Heart left ventricle (tissue), 16 donors: ENCODE measurements around the gene MAPK8. TPM values are rescaled to one million over a fixed set of nuclear protein-coding genes. Genes with fewer than 3 reads are reported as not detected.

Experiments used
- ATAC-seq, 4 donors: fragments of 200-7000 bp; cut with Tn5 transposase; one replicate each; pipeline ENCODE4 v1.9.1; 2020 to 2022; ENCODE audit warnings: moderate library complexity in 4 of 4, mild to moderate bottlenecking in 3 of 4, moderate number of reproducible peaks in 1 of 4
- DNase-seq, 5 donors: peaks; one replicate each; pipeline ENCODE4 v3.0.0-alpha.2; 2020
- H3K27ac ChIP-seq, 12 donors: fragments of 200-600 bp; sonication (generic) in 4 of 12; one replicate each; pipeline versions ENCODE4 v1.5.0 to v1.8.0; 2016 to 2022; ENCODE audit warnings: mild to moderate bottlenecking in 2 of 12
- H3K27me3 ChIP-seq, 9 donors: fragments of 200-600 bp; sonication (generic) in 2 of 9; one replicate each; pipeline versions ENCODE4 v1.5.1 to v1.8.0; 2016 to 2022; ENCODE audit warnings: mild to moderate bottlenecking in 3 of 9
- H3K36me3 ChIP-seq, 9 donors: fragments of 200-600 bp; sonication (generic) in 2 of 9; one replicate each; pipeline versions ENCODE4 v1.5.0 to v1.8.0; 2018 to 2022; ENCODE audit warnings: mild to moderate bottlenecking in 2 of 9
- H3K4me1 ChIP-seq, 12 donors: fragments of 200-600 bp; sonication (generic) in 4 of 12; one replicate each; pipeline versions ENCODE4 v1.5.0 to v1.8.0; 2016 to 2022; ENCODE audit warnings: mild to moderate bottlenecking in 3 of 12
- H3K4me3 ChIP-seq, 12 donors: fragments of 200-600 bp; sonication (generic) in 4 of 12; one replicate each; pipeline versions ENCODE4 v1.5.0 to v1.8.0; 2017 to 2022; ENCODE audit warnings: mild to moderate bottlenecking in 9 of 12, moderate library complexity in 4 of 12
- H3K9me3 ChIP-seq, 12 donors: fragments of 200-600 bp; sonication (generic) in 4 of 12; one replicate each; pipeline versions ENCODE4 v1.5.0 to v1.8.0; 2016 to 2022; ENCODE audit warnings: mild to moderate bottlenecking in 1 of 12
- CTCF ChIP-seq, 12 donors: fragments of 200-600 bp; sonication (generic) in 4 of 12; IDR thresholded peaks; one replicate each; pipeline versions ENCODE4 v1.5.0 to v1.8.0; 2018 to 2022; ENCODE audit warnings: antibody characterized with exemption in 12 of 12, mild to moderate bottlenecking in 5 of 12
- POLR2A ChIP-seq, 2 donors: fragments of 450-650 bp; IDR thresholded peaks; one replicate each; pipeline ENCODE4 v1.6.1; 2017; ENCODE audit warnings: antibody characterized with exemption in 2 of 2, mild to moderate bottlenecking in 2 of 2, moderate library complexity in 2 of 2
- WGBS, 4 donors: extraction: QIAGEN DNeasy Blood & Tissue Kit in 2 of 4; methylation state at CpG; one replicate each; pipeline versions ENCODE4 v1.1.5 to v1.1.7; 2013 to 2018; 5-methylcytosine and 5-hydroxymethylcytosine counted together
- intact Hi-C, 10 donors: fragments of 100-400 bp; cut with DNase I; formaldehyde crosslinking; loops; one replicate each; pipeline versions ENCODE4 v1.11.1 to v1.14.2; 2022
- polyA plus RNA-seq, 2 donors: library from polyadenylated mRNA; stranded (reverse); fragments of 200-250 nt; gene quantifications; one replicate each; pipeline ENCODE4 v1.2.3, GENCODE V29; 2013
- total RNA-seq, 9 donors: library from RNA; depleted of rRNA in 2 of 9; stranded (reverse); fragments of >200 nt in 2 of 9; fragmentation: NEBNext Ultra II Directional in 3 of 9; extraction: Animal tissue kit (Norgen Biotek cat#: 25700) in 3 of 9; gene quantifications; one replicate each; pipeline versions ENCODE4 v1.1.0 to v1.2.4, GENCODE V29; 2016 to 2023
- donor health status: ischemic (EF 13 %, LVEDD 7.1; RV severe dilation, severe dysfunction).
- donor health status: healthy with polysubstance abuse.
- donor health status: DM: no; HTN: yes; CAD: no.
- donor health status: DM: no; HTN: no; CAD: no.
- donor health status: ischemic (EF 25% LVEDD 6.9; RV normal size, moderate dysfunction).
- donor health status: ischemic (EF 25% LVEDD 5.7; RV mildly dilated, moderate dysfunction).
- donor health status: healthy.
- donor health status: DM: yes; HTN: yes; CAD: no.
- donor health status: ischemic (EF 35%, LVEDD 5.7; RV mildly dilated, moderate dysfunction).
- donor health status: nonischemic (EF 11% LVEDD 7.7; RV severe dilation, severe dysfunction).
- donor health status: DM: yes; HTN: yes; CAD: no.
- donor health status: PGD.
- donor health status: ischemic (EF 29% LVEDD 5.4; RV normal size, mild dysfunction).
- donor health status: nonischemic (EF 23%, LVEDD 6.1; RV moderate dilation, normal function).

MAPK8 gene
- total and polyA plus RNA-seq, 11 donors, result 4.2 to 36.8 (median 31.0) TPM

GRCh38 chr10:48469516-48470020 lies 163.1 kb downstream of the MAPK8 start:
- no peaks in the 10 kb centered on the region for H3K9me3 ChIP-seq
- 86 to 92% (median 89%) methylated on average over 4 of the region's 4 CpGs for WGBS, 4 donors
- no peak overlapping the region for H3K4me3 ChIP-seq
- H3K36me3 ChIP-seq, result no peaks in the 10 kb centered on the region
- no peak overlapping the region for H3K27ac ChIP-seq
- TF ChIP-seq CTCF (IDR thresholded peaks at IDR 0.05) (no peak), POLR2A (IDR thresholded peaks at IDR 0.05) (no peak)
- peaks cover 0 to 5% (median 0%) of the 10 kb centered on the region in 9 donors for H3K27me3 ChIP-seq
- intact Hi-C loops, result no loop called here
- ATAC-seq (no peak), DNase-seq (no peak)
- H3K4me1 ChIP-seq, result peaks cover 0 to 35% (median 18%) of the 10 kb centered on the region in 12 donors

DNA sequence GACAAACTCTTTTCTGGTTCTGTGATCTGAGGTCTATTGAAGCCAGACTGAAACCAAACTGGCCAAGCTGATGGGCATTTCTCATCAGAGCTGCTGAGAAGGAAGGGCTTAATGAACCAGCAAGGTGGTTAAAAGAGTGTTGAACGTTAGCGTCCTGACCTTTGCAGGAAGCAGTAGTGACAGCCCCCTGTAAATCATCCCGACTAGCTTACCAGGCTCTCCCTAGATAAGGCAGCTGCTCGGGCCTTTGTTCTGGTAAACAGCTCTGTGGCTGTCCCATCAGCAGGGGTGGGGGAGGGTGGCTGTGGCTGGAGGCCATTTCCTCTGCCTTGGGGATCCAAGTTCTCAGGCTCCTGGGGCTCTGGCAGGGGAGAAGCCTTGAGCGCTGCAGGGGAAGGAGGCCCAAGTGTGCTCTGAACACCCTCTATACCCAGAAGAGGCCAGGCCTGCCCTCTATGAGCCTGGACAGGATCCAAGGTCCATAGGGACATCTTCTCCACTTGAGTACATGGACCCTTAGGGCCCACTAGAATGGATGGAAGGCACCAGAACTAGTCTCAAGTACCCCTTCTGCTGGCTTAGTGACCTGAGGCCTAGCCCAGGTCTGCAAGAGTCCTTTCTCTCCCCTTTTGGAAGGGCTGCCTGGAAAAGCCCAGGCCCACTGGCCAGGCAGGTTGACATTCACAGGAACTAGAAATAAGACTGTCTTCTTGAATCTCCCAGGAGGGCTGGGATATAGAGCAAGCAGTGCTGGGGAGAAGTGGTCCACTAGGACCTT lies 163.8 kb downstream of the MAPK8 start:
- WGBS, 4 donors, result 34 to 55% (median 46%) methylated on average over 5 of the region's 5 CpGs
- intact Hi-C loops, result no loop called here
- DNase-seq (peak in 1 of 5 donors; percentile 25), ATAC-seq (no peak)
- H3K4me3 ChIP-seq, result no peak overlapping the region
- no peaks in the 10 kb centered on the region for H3K36me3 ChIP-seq
- H3K4me1 ChIP-seq, result peaks cover 0 to 28% (median 14%) of the 10 kb centered on the region in 12 donors
- peaks cover 0 to 5% (median 0%) of the 10 kb centered on the region in 9 donors for H3K27me3 ChIP-seq
- TF ChIP-seq POLR2A (IDR thresholded peaks at IDR 0.05) (no peak), CTCF (IDR thresholded peaks at IDR 0.05) (no peak)
- no peak overlapping the region for H3K27ac ChIP-seq
- H3K9me3 ChIP-seq, result no peaks in the 10 kb centered on the region

GRCh38 chr10:48470893-48471805 lies 164.7 kb downstream of the MAPK8 start:
- H3K27me3 ChIP-seq, result peaks cover 0 to 5% (median 0%) of the 10 kb centered on the region in 9 donors
- H3K36me3 ChIP-seq, result no peaks in the 10 kb centered on the region
- no peak for DNase-seq
- no peak for ATAC-seq
- H3K4me3 ChIP-seq, result no peak overlapping the region
- no peaks in the 10 kb centered on the region for H3K9me3 ChIP-seq
- no peak overlapping the region for H3K27ac ChIP-seq
- peaks cover 0 to 20% (median 8%) of the 10 kb centered on the region in 12 donors for H3K4me1 ChIP-seq
- 82 to 92% (median 84%) methylated on average over 5 to 8 of the region's 8 CpGs for WGBS, 4 donors
- intact Hi-C loops, result no loop called here
- TF ChIP-seq POLR2A (IDR thresholded peaks at IDR 0.05) (no peak), CTCF (IDR thresholded peaks at IDR 0.05) (no peak)
